SU-DHL-6 (cell line): ENCODE measurements around the gene AOAH.

Experiments
- H2AFZ ChIP-seq: fragments of 200-600 bp; sonication (generic); 2 replicates; pipeline ENCODE4 v1.6.1; 2014; ENCODE audit warnings: low read depth, mild to moderate bottlenecking, moderate library complexity, mixed read lengths, antibody characterized with exemption, low read length; ENCODE audit not compliant: severe bottlenecking
- H3F3A ChIP-seq: fragments of 200-600 bp; shearing (Covaris generic); 2 replicates; pipeline ENCODE4 v1.6.0; 2016; ENCODE audit warnings: antibody characterized with exemption, mild to moderate bottlenecking; ENCODE audit not compliant: insufficient read depth
- H3K27ac ChIP-seq: fragments of 200-600 bp; sonication (generic); 2 replicates; pipeline ENCODE4 v1.5.1; 2016; ENCODE audit warnings: low read depth, mild to moderate bottlenecking, low read length, moderate library complexity, mixed read lengths
- H3K27me3 ChIP-seq: fragments of 200-600 bp; sonication (generic), shearing (Covaris generic); 2 replicates; pipeline ENCODE4 v1.6.0; 2014; ENCODE audit warnings: mild to moderate bottlenecking, low read length
- H3K36me3 ChIP-seq: fragments of 200-600 bp; sonication (generic); 2 replicates; pipeline ENCODE4 v1.6.1; 2014; ENCODE audit warnings: mild to moderate bottlenecking, low read length, mixed read lengths
- H3K4me2 ChIP-seq: fragments of 300-600, 200-600 bp; shearing (Covaris generic), sonication (generic); 2 replicates; pipeline ENCODE4 v1.6.0; 2014; ENCODE audit warnings: low read length, low read depth, mild to moderate bottlenecking; ENCODE audit not compliant: poor library complexity, severe bottlenecking
- H3K4me3 ChIP-seq: fragments of 200-600 bp; sonication (generic); 2 replicates; pipeline ENCODE4 v1.5.1; 2014; ENCODE audit warnings: antibody characterized with exemption, low read length, mild to moderate bottlenecking, mixed read lengths; ENCODE audit not compliant: insufficient read depth, poor library complexity, severe bottlenecking
- H3K79me2 ChIP-seq: fragments of 200-600 bp; sonication (generic); 2 replicates; pipeline ENCODE4 v1.6.1; 2014; ENCODE audit warnings: mild to moderate bottlenecking, low read length, moderate library complexity; ENCODE audit not compliant: insufficient read depth
- H3K9ac ChIP-seq: fragments of 200-600 bp; sonication (generic); 2 replicates; pipeline ENCODE4 v1.7.0; 2014; ENCODE audit warnings: mild to moderate bottlenecking, low read length
- H3K9me2 ChIP-seq: fragments of 200-600 bp; sonication (generic); replicated peaks from 2 replicates; pipeline ENCODE4 v1.6.1; 2014; ENCODE audit warnings: low read length; ENCODE audit not compliant: insufficient read depth
- H3K9me3 ChIP-seq: fragments of 200-600 bp; sonication (generic); 2 replicates; pipeline ENCODE4 v1.6.1; 2014; ENCODE audit warnings: low read length, mixed read lengths; ENCODE audit not compliant: insufficient read depth
- H4K20me1 ChIP-seq: fragments of 200-600 bp; sonication (generic); 2 replicates; pipeline ENCODE4 v1.6.1; 2014; ENCODE audit warnings: low read depth, mild to moderate bottlenecking, antibody characterized with exemption, low read length, moderate library complexity, mixed read lengths
- EZH2phosphoT487 ChIP-seq: fragments of 200-600 bp; sonication (generic), shearing (Covaris generic); conservative IDR thresholded peaks from 2 replicates; pipeline ENCODE4 v1.6.1; 2018; ENCODE audit warnings: mild to moderate bottlenecking, antibody characterized with exemption, low read length, moderate library complexity, mixed read lengths
- TF ChIP-seq, protein P1 (sequence below): fragments of 200-600 bp; sonication (generic); IDR thresholded peaks from one replicate; pipeline ENCODE4 v1.5.1; 2017; ENCODE audit warnings: antibody characterized with exemption, mild to moderate bottlenecking, low read length, moderate library complexity; ENCODE audit not compliant: insufficient read depth, poor library complexity, severe bottlenecking

Gene AOAH

DNA sequence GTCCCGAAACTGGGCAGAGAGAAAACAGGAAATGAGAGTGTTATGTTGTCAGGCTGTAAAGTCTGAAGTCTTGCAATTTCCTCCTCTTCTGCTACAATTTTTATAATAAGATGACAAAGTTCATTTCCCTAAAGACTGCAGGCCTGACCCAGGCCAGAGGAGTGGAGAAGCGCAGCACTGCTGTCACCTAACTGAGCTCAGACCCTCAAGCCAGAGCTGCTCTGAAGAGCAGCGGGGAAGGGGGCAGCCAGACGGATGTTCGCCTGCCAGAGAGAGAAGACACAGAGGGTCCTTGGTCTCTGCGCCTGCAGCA, 12.6 kb upstream of the AOAH start:
- Histone ChIP-seq H3K4me2 (no peak overlapping the region), H3K9me2 (no peaks in the 10 kb centered on the region), H3K9ac (no peak overlapping the region), H3K9me3 (no peaks in the 10 kb centered on the region), H4K20me1 (no peaks in the 10 kb centered on the region), H3K27ac (no peak overlapping the region), H2AFZ (no peak overlapping the region), H3K79me2 (no peaks in the 10 kb centered on the region), H3F3A (no peaks in the 10 kb centered on the region), H3K27me3 (no peaks in the 10 kb centered on the region), H3K36me3 (no peaks in the 10 kb centered on the region), H3K4me3 (no peak overlapping the region)
- no peak for TF ChIP-seq EZH2phosphoT487
- TF ChIP-seq, protein P1, sequence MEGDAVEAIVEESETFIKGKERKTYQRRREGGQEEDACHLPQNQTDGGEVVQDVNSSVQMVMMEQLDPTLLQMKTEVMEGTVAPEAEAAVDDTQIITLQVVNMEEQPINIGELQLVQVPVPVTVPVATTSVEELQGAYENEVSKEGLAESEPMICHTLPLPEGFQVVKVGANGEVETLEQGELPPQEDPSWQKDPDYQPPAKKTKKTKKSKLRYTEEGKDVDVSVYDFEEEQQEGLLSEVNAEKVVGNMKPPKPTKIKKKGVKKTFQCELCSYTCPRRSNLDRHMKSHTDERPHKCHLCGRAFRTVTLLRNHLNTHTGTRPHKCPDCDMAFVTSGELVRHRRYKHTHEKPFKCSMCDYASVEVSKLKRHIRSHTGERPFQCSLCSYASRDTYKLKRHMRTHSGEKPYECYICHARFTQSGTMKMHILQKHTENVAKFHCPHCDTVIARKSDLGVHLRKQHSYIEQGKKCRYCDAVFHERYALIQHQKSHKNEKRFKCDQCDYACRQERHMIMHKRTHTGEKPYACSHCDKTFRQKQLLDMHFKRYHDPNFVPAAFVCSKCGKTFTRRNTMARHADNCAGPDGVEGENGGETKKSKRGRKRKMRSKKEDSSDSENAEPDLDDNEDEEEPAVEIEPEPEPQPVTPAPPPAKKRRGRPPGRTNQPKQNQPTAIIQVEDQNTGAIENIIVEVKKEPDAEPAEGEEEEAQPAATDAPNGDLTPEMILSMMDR = no peak

DNA sequence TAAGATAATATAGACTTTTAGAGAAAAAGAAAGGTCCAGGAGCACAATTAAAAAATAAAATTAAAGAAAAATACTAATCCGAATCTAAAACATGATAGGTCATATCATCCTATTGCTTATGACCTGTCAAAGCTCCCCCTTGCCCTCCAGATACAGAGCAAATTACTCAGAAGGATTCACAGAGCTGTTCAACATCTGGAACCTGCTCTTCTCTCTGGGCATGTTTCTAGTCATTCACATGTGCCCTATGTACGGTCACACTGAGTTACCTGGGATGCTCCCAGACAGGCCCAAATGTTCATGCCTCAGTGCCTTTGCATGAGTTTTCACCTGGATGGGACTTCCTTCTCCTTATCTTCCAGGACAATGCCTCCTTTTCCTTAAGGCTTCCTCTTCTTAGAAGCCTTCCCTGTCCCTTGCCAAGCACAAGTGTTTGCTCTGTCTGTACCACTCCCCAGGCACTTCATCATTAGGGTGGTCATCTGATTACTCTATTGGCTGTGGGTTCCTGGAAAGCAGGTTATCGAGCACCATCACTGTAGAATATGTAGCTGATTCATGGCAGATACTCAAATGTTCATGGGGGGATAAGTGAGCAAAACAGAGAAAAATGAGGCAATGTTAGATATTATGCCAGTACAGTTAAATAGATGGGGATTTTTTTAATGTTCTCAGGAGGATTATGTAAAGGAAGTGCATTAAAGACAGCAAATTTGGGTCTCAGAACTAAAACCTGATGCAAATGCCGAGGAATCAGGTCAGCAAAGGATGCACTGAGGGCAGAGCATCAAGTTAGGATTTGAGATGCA, 12.0 kb upstream of the AOAH start:
- H4K20me1 ChIP-seq = no peaks in the 10 kb centered on the region
- no peaks in the 10 kb centered on the region for H3F3A ChIP-seq
- no peak overlapping the region for H3K4me3 ChIP-seq
- no peak for TF ChIP-seq EZH2phosphoT487
- TF ChIP-seq, protein P1 = no peak
- H3K9me3 ChIP-seq = no peaks in the 10 kb centered on the region
- H3K36me3 ChIP-seq = no peaks in the 10 kb centered on the region
- no peaks in the 10 kb centered on the region for H3K9me2 ChIP-seq
- H2AFZ ChIP-seq = no peak overlapping the region
- H3K4me2 ChIP-seq = no peak overlapping the region
- no peak overlapping the region for H3K9ac ChIP-seq
- no peak overlapping the region for H3K27ac ChIP-seq
- no peaks in the 10 kb centered on the region for H3K27me3 ChIP-seq
- no peaks in the 10 kb centered on the region for H3K79me2 ChIP-seq

GRCh38 chr7:36735172-36735571, 10.9 kb upstream of the AOAH start:
- Histone ChIP-seq H3K4me2 (no peak overlapping the region), H3K79me2 (no peaks in the 10 kb centered on the region), H3K27me3 (no peaks in the 10 kb centered on the region), H4K20me1 (no peaks in the 10 kb centered on the region), H3K36me3 (no peaks in the 10 kb centered on the region), H3F3A (no peaks in the 10 kb centered on the region), H3K27ac (no peak overlapping the region), H2AFZ (no peak overlapping the region), H3K9ac (no peak overlapping the region), H3K9me3 (no peaks in the 10 kb centered on the region), H3K9me2 (no peaks in the 10 kb centered on the region), H3K4me3 (no peak overlapping the region)
- TF ChIP-seq, protein P1 = no peak
- no peak for TF ChIP-seq EZH2phosphoT487
